ENCODE measurements around the gene TBX10.
"Not testable (repeated sequence)": the region's sequence is repeated elsewhere in the genome, so short reads cannot be mapped to it uniquely, and the experiment has no call there.

Gene TBX10

GRCh38 chr11:67597458-67597857, 42.1 kb downstream of the TBX10 start:
- not testable (repeated sequence) for FAIRE-seq

- FAIRE-seq: no peak
Observed at GRCh38 chr11:67596753-67597300, 42.7 kb downstream of the TBX10 start.

DNA sequence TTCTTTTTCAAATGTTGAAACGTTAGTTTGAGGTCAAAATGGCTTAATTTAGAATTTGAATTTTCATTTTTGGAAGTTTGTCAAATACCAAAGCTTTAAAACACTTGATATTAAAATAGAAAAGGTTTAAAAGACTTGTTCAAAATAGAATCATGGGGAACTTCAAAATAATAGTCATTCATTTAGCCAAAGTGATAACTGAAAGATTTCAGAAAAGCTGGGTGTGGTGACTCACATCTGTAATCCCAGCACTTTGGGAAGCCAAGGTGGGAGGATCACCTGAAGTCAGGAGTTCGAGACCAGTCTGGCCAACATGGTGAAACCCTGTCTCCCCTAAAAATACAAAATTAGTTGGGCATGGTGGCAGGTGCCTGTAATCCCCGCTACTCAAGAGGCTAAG, 45.1 kb downstream of the TBX10 start:
- no peak for FAIRE-seq

DNA sequence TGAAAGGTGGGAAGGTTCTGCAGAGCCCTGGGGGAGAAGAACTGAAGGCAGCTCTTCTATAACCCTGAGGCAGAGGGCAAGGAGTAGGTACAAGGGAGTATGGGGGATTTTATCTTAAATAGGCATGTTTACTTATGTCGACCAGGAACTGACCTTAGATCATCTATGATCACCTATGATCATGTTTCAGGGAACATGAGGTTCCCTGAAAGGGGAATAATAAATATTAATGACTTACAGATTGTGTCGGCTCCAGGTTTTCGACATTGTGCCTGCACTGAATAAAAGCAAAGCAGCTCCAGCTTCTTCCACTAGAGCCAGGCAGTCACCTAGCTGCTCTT, 46.0 kb downstream of the TBX10 start:
- FAIRE-seq: no peak

- FAIRE-seq: no peak
Observed at GRCh38 chr11:67592880-67593564, 46.5 kb downstream of the TBX10 start.

DNA sequence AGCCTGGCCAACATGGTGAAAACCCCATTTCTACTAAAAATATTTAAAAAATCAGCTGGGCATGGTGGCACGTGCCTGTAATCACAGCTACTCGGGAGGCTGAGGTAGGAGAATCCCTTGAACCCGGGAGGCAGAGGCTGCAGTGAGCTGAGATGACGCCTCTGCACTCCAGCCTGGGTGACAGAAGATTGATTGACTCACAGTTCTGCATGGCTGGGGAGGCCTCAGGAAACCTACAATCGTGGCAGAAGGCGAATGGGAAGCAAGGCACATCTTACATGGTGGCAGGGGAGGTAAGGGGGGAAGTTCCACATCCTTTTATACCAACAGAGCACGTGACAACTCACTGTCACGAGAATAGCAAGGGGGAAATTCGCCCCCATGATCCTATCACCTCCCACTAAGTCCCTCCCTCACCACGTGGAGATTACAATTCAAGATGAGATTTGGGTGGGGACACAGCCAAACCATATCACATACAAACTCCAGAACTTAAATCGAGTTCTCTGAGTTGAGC, 50.6 kb downstream of the TBX10 start:
- FAIRE-seq: not testable (repeated sequence)

GRCh38 chr11:67588136-67588503, 51.4 kb downstream of the TBX10 start:
- FAIRE-seq: no peak

DNA sequence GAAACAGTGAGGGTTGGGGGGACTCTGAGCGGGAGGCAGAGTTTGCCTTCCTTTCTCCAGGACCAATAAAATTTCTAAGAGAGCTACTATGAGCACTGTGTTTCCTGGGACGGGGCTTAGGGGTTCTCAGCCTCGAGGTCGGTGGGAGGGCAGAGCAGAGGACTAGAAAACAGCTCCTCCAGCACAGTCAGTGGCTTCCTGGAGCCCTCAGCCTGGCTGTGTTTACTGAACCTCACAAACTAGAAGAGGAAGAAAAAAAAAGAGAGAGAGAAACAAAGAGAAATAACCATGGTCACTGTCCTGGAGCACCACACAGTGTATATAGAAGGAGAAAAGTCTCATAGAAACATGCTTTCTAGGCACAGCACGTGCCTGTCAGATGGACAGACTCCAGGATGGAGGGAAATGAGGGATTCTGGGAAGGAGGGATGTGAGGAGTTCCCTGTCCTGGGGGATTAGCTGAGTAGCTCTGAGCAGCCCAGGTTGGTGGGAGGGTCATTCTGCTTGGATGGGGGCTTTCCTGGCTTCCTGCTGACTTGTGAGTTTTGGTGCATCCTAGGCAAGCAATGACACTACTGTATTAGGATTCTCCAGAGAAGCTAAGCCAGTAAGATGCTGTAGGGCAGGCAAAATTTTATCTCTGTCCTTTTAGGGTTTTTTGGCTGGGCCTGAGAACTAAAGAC, 52.9 kb downstream of the TBX10 start:
- FAIRE-seq: no peak

DNA sequence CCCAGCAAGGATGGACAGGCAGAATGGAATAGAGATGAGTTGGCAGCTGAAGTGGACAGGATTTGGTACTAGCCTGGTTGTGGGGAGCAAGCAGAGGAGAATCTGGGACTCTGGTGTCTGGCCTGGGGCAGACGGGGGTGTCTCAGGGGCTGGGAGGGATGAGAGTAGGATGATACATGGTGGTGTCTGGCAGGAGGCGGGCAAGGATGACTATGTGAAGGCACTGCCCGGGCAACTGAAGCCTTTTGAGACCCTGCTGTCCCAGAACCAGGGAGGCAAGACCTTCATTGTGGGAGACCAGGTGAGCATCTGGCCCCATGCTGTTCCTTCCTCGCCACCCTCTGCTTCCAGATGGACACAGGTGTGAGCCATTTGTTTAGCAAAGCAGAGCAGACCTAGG, 53.7 kb downstream of the TBX10 start:
- FAIRE-seq: no peak

DNA sequence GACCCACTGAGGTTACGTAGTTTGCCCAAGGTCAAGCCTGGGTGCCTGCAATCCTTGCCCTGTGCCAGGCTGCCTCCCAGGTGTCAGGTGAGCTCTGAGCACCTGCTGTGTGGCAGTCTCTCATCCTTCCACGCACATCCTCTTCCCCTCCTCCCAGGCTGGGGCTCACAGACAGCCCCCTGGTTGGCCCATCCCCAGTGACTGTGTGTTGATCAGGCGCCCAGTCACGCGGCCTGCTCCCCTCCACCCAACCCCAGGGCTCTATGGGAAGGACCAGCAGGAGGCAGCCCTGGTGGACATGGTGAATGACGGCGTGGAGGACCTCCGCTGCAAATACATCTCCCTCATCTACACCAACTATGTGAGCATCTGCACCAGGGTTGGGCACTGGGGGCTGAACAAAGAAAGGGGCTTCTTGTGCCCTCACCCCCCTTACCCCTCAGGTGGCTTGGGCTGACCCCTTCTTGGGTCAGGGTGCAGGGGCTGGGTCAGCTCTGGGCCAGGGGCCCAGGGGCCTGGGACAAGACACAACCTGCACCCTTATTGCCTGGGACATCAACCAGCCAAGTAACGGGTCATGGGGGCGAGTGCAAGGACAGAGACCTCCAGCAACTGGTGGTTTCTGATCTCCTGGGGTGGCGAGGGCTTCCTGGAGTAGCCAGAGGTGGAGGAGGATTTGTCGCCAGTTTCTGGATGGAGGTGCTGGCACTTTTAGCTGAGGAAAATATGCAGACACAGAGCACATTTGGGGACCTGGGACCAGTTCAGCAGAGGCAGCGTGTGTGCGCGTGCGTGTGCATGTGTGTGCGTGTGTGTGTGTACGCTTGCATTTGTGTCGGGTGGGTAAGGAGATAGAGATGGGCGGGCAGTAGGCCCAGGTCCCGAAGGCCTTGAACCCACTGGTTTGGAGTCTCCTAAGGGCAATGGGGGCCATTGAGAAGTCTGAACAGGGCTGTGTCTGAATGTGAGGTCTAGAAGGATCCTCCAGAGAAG, 54.4 kb downstream of the TBX10 start:
- FAIRE-seq: no peak

- no peak for FAIRE-seq
Observed at GRCh38 chr11:67584205-67584880, 55.2 kb downstream of the TBX10 start.

GRCh38 chr11:67583247-67584204, 56.0 kb downstream of the TBX10 start, which contains the start of gene GSTP1:
Gene GSTP1 (plus strand): TSS chr11:67583812. CDS start chr11:67583844, 32 bp downstream.
- FAIRE-seq: no peak

DNA sequence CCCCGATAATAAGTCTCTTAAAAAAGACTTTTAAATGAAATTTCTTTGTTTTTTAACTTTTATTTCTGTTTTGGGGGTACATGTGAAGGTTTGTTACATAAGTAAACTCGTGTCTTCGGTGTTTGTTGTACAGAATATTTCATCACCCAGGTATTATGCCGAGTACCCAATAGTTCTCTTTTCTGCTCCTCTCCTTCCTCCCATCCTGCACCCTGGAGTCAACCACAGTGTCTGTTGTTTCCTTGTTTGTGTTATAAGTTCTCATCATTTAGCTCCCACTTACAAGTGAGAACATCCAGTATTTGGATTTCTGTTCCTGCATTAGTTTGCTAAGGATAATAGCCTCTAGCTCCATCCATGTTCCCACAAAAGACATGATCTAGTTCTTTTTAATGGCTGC, 57.6 kb downstream of the TBX10 start:
- FAIRE-seq: no peak

DNA sequence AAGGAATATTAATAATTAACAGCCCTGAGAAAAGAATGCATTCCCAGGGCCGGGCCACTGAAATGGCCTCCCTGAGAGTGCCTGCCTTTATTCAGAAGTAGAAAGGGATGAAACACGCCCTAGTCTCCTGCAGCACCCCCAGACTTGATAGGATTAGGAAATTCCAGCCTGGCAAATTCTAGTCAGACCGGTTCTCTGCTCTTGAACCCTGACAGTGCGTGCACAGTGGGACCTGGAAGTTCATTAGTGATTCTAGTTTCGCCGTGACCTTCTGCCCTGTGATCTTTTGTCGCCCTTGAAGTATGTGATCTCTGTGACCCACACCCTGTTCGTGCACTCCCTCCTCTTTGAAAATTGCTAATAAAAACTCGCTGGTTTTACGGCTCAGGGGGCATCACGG, 58.1 kb downstream of the TBX10 start:
- no peak for FAIRE-seq
